HG02642 (cell line): ENCODE results near the gene CEP83.
"Not testable (repeated sequence)": the region's sequence is repeated elsewhere in the genome, so short reads cannot be mapped to it uniquely, and the experiment has no call there.

Experiments used
- ATAC-seq: cut with Tn5 transposase; IDR thresholded peaks from one replicate; pipeline ENCODE4 v1.9.1; 2021; ENCODE audit warnings: mild to moderate bottlenecking; ENCODE audit not compliant: unreplicated experiment, poor library complexity

The CEP83 gene

GRCh38 chr12:94318181-94318580 lies 141.5 kb downstream of the CEP83 start:
- ATAC-seq: no peak

- not testable (repeated sequence) for ATAC-seq
Observed at GRCh38 chr12:94316600-94316999, 143.1 kb downstream of the CEP83 start.

GRCh38 chr12:94312378-94312777 lies 147.3 kb downstream of the CEP83 start:
- no peak for ATAC-seq

- ATAC-seq: peak; percentile 82
Observed at GRCh38 chr12:94309373-94309772, 150.3 kb downstream of the CEP83 start.

GRCh38 chr12:94308612-94309011 lies 151.1 kb downstream of the CEP83 start:
- ATAC-seq: no peak

GRCh38 chr12:94305130-94305957 lies 154.3 kb downstream of the CEP83 start:
- peak; percentile 54 for ATAC-seq

GRCh38 chr12:94304566-94305061 lies 155.1 kb downstream of the CEP83 start:
- ATAC-seq: no peak

DNA sequence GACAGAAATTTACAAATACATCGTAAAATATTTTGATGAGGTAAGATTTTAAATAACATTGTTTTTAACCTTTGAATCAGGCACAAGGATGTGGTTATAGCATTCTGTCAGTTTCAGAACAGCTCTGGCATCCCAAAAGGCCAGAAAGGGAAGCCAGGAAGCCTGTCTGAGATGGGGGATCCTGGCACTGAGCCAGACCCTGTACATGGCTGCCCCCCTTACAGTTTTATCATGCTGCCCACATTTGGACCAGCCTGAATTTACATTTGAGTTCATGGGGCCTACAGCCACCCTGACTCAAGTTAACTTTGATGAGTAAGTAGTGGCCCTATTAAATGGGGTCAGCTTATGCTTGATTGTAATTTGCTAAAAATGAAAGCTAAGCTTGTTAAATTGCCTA lies 155.7 kb downstream of the CEP83 start:
- ATAC-seq: no peak

DNA sequence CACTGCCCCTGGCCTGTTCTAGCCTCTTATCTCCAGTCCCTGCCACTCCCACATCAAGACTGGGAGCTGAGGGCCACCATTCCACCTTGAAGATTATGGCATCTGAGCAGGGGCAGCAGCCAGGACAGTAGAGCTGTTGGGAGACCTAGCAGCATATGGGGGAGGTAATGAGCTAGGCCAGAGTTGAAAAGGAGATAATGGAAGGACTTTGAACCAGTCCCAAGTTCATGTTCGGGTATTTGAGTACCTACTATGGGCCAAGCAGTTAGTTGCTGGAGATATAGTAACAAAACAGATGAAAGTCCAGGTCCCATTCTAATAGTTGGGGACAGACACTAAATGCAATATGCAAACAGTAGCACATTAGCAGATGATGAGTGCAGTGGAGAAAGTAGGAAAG lies 159.8 kb downstream of the CEP83 start:
- no peak for ATAC-seq

- no peak for ATAC-seq
Observed at GRCh38 chr12:94297876-94298505, 161.7 kb downstream of the CEP83 start.

- ATAC-seq: no peak
Observed at GRCh38 chr12:94297096-94297699, 162.5 kb downstream of the CEP83 start.

DNA sequence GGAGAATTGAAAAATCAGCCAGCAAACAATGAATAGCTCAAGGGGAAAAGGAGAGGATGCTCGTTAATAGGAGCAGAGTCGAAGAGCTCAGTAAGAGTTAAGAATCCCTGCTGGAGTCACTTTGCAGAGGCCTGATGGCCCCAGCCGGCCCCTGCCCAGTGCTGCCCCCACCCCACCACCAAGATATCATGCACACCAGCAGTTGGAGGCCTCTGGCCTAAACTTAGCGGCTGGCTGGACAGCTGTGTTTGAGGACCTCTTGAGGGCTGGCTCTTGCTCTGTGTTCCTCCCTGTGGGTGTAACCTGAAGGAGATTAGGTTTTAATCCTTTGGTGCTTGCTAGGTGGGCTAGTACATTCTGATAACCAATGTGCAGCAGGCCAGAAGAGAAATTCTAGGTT lies 169.3 kb downstream of the CEP83 start:
- no peak for ATAC-seq

DNA sequence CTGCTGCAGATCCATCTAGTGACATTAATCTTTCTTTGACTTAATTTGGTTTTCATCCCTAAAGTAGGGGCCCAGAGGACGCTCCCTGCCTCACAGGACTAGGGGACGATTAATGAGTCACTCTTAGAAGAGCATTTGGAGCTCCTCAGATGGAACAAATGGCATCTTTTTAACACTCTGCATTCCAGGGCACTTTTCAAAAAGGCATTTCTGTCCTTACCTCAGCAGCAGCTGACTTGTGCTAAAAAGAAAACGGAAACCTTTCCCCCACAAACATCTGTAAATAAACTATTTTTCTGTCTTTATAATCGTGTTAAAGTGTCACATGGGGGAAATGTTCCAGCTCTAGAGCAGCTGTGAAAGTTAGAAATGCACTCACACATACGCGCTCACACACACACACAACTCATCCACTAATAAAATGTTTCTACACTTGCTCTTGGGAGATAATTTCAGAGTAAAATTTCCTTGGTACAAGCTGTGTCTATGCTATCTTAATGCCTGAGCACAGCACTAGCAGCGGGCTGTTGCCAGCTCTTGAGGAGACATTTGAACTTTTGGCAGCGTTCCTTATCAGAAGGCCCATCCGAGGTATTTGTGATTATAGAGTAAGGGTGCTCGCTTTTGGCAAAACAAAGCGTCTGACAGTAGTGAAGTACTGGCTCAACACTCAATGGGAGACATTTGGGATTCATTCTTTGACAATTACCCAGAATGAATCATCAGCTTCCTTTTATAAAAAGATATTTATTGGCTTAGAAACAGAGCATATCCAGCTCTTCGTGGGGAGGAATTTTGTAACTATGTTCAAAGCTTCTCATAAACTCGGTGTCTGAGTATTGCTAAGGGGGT lies 170.0 kb downstream of the CEP83 start:
- ATAC-seq: no peak

DNA sequence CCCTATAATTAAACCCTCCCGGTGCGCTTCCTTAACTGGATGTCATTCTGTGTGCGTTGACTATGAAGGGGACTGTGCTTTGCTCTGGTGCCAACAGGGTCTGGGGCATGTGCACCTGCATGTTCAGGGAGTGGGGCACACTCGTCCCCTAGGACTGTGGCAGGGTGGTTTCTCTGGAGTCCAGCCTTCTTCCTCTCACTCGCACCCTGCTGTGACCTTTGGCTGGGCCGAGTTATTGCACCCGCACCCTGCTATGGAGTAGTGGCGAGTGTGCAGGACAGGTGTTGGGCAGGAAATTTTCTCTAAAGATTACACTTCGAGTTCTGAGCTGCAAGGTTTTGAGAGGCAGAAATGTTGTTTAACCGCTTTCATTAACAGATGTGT lies 172.4 kb downstream of the CEP83 start:
- ATAC-seq: no peak

- ATAC-seq: no peak
Observed at GRCh38 chr12:94286583-94287244, 173.0 kb downstream of the CEP83 start.

DNA sequence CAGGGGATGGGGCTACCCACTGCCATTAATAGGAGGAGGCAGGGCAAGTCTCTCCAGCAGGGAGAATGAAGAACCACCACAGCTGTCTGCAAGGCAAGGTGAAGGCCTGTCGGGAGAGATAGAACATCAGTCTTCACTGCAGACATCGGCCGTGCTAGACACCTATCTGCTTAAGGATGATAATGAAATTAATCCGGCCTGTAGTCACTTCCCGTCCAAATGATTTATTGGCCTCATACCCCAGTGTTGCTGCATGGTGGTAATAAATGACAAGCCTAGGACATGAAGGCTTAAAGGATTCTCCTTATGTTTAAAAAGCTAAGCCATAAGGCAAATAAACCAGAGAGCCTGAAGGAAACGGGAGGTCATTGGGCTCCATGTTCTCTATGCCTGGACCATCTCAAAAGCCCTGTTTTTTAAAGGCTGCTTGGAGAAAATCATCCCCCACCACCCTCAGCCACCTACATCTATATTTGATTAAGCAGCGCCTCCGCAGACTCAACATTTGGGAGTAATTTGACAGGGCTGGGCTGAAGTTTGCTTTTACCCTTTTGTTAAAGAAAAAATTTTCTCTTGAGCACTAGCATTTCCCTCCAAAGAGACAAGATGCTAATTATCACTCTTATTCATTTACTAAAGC lies 173.6 kb downstream of the CEP83 start:
- ATAC-seq: no peak

GRCh38 chr12:94284859-94285258 lies 174.8 kb downstream of the CEP83 start:
- no peak for ATAC-seq

GRCh38 chr12:94284046-94284445 lies 175.6 kb downstream of the CEP83 start:
- ATAC-seq: no peak

DNA sequence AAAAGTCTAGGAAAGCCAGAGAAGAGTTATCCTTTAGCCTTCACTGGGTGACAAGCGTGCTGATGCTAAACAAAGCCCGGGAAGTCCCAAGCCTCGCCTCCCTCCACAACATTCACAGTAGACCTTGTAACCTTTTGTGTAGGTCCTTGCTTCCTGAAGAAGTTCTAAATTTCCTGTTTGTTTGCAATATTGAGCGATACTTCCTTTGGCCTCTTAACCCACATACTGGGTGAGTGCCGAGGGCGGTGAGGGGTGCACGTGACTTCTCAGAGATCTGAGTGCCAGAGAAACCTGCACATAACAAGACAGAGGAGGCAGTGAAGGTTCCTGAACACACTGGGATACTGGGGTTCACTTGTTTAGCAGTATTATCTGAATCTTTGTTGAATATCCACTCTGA lies 177.0 kb downstream of the CEP83 start:
- no peak for ATAC-seq
